Fibroblast of skin of right quadriceps (primary cell): ENCODE measurements around the gene NOBOX.
"Not testable (repeated sequence)": the region's sequence is repeated elsewhere in the genome, so short reads cannot be mapped to it uniquely, and the experiment has no call there.

Experiments used
- DNase-seq: peaks from one replicate; pipeline ENCODE4 v3.0.0-alpha.2; 2013

NOBOX gene

DNA sequence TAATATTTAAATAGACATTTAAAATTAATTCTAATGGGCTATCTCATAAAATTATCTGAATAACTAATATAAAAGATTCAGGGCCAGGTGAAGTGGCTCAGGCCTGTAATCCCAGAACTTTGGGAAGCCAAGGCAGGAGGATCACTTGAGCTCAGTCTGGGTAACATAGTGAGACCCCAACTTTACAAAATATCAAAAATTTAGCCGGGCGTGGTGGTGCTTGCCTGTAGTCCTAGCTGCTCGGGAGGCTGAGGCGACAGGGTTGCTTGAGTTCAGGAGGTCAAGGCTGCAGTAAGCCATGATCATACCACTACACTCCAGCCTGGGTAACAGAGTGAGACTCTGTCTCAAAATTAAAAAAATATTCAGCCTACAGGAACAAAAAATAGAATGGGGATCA, 12.5 kb downstream of the NOBOX start:
- DNase-seq: no peak

DNA sequence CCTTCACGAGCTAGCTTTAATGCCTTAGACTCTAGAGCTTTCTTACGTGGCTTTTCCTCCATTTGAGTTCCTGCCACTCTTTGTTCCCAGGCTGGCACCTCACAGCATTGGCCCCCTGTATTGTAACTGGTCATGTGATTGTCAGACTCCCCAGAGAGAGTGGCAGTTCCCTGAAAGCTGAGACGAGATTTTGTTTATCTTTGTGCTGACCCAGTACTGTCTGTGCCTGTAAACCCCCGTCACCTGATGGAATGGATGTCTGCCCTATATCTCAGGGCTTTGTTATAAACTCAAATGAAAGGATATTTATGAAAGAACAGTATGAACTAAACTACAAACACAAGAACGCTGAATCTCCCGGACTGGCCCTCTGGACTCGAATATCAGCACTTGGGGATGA, 13.0 kb downstream of the NOBOX start:
- DNase-seq: no peak

DNA sequence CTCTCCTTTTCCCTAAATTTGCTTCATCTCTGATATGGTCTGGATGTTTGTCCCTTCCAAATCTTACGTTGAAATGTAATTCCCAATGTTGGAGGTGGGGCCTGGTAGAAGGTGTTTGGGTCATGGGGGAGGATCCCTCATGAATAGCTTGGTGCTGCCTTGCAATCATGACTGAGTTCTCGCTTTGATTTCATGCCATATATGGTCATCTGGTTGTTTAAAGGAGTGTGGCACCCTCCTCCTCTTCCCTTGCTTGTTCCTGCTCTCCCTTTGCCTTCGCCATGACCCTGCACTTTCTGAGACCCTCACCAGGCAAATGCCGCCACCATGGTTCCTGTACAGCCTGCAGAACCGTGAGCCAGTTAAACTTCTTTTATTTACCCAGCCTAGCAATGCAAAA, 14.5 kb downstream of the NOBOX start:
- DNase-seq: peak; percentile 13

DNA sequence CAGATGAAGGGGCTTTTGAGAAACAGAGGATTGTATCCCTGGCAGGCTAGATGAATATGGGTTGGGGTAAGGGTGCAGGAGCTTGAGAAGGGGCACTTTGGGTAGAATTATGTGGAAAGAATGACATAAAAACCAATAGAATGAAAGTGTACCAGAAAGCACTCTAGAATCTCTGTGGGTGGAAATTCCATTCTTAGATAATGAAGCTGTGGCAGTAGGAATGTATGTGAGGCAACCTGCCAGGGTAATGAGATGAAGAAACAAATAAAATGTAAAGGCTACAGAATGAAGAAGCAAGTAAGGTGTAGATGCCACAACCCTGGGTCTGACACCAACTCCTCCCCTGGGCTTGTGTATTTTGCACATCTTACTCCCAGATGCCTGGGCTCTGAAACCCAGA, 16.8 kb downstream of the NOBOX start:
- DNase-seq: peak; percentile 76

DNA sequence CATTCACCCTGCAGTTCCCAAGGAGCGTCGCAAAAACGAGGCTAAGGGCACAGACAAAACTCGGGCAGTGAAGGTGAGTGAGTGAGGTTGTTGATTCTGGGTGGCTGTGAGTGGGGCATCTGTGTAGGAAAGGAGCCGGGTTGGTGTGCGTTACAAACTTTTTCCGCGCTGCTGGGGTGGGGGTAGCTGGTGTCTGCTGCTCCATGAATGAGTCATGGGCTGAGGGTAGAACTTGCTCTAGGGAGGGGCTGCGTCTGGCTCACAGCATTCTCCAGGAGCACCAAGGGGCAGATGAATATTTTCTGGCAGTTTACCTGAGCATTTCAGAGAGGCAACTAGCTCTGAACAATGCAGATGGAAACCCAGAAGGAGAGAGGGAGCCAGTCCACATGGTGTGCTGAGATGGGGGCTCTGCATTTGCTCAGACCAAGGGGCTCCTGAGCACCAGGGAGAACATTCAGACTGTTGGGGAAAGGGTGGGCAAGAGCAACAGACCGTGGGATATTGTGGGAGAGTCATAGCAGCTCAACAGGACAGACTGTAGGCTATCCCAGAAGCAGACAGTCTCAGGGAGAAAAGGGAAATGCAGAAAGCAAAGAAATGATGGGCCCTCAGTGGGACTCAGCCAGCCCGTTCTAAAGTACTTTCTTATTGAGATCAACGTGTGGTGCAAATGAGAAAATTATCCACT, 18.8 kb downstream of the NOBOX start:
- DNase-seq: peak; percentile 57

DNA sequence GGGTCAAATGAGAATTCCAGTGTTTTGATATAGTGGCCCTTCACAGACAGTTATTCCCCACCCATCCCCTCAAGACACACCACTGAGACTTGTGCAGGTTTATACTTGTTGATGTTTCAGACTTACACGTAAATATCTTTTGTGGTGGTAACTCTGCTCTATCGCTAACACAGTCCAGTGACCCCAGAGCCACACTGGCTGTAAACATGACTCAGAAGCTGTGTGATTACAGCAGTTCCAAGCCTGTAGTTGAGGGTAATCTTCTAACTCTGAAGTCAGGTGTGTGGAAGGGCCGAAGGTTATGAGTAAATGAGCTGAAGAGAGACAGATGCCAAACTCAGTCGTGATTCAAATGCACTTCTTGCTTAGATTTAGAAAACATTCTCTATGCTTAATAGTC, 19.4 kb downstream of the NOBOX start:
- no peak for DNase-seq

DNA sequence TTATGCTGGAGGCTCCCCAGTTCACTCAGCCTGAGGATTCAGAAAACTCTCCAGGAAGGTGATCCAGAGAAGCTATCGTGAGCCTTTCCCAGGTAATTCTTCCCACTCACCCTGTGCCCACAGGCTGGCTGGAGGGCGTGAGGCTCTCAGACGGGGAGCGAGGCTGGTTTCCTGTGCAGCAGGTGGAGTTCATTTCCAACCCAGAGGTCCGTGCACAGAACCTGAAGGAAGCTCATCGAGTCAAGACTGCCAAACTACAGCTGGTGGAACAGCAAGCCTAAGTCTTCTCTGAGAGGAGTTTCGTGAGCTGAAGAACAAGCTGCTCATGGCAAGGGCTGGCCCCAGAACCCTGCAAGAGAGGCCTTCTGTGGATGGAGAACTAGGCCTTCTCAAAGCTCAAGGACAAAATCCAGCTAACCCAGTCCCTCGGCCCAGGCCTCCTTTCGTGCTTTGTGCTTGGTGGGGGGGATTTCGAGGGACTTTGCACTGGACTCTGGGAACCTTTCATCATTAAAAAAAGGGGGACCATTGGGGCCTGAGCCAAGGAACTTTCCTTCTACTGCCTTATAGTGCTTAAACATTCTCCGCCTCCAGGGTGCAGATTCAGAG, 23.6 kb downstream of the NOBOX start:
- DNase-seq: no peak

DNA sequence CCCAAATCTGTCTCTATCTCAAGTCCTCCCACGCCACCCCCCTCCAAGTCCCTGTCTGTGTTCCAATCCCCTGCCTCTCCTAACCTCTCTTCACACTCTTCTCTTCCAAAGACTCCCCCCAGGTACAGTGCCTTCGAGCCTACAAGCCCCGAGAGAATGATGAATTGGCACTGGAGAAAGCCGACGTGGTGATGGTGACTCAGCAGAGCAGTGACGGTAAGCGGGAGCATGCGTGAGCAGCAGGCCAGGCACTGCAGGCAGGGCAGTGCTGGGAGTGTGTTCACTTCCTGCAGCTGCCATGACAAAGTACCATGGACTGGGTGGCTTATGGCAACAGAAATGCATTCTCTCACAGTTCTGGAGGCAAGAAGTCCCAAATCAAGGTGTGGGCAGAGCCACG, 24.8 kb downstream of the NOBOX start:
- no peak for DNase-seq

DNA sequence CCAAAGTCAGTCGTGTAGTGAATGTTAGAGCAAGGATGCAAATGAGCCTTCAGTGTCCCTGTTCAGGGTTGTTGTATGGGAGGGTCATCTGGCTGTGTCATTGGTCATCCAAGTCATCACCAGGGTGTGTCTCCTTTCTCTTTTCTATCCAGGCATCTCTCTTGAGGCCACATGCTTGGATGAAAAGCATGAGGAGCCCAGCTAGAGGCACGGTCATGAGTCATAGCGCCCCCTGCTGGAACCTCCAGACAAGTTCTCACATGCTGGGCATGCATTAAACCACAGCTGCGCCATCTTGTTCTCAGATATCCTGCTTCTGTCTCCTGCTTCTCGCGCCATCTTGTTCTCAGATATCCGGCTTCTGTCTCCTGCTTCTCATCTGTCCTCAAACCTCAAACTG, 34.3 kb downstream of the NOBOX start:
- not testable (repeated sequence) for DNase-seq

DNA sequence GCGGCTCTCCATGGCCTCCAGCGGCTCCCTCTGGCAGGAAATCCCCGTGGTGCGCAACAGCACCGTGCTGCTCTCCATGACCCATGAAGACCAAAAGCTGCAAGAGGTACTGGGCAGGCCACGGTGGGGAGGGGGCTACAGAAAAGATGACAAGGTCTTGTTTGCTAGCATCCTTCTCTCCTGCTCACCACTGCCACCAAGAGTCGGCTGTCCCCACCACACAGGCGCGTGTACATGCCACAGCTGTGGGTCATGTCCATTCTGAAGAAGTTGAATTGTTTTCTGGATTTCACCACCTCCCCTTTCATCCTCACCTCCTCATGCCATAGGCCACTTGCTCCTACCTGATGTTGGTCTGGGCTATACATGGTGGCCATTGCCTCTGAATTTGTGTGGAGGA, 36.2 kb downstream of the NOBOX start:
- DNase-seq: not testable (repeated sequence)

DNA sequence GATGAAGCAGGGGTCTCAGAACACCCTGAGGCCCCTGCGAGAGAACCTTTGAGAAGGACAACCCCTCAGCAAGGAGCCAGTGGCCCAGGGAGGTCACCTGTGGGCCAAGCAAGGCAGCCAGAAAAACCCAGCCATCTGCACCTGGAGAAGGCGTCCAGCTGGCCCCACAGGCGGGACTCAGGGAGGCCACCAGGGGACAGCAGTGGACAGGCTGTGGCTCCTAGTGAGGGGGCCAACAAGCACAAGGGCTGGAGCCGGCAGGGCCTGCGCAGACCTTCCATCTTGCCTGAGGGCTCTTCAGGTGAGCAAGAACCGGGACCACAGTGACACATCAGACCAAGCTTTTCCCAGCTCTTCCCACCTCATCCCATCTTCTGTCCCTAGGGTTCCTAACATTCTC, 38.0 kb downstream of the NOBOX start:
- DNase-seq: not testable (repeated sequence)

DNA sequence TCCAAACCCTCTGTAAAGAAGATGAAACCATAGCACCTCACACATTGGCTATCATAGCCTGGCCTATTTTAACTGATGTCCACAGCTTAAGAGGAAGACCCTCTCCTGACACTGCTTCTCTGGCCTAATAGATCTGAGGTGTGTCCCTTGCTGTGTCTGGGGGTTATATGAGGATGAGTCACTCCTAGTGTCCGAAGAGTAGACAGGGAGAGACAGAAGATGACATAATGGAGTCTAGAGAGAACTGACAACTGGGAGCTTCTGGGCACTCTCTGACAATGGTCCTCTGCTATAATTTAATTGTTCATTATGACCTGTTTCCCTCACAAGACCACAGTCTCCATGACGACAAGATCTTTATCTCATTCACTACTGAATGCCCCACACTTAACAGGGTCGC, 41.4 kb downstream of the NOBOX start:
- not testable (repeated sequence) for DNase-seq

DNA sequence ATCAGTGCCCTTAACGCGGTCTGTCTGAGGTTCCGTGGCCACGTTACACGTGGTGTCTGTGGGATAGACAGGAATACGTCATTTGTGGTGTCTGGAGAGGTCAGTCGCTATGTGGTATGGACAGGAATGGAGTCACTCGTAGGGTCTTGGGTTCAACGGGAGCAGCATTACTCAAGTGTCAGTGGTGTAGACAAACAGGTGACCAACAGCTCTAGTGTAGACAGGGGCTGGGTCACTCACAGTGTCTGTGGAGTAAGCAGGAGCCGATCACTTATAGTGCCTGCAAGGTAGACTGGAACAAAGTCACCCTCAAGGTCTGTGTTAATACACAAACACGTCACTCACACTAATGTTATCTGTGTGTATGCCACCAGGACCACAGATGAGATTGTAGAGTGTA, 46.6 kb downstream of the NOBOX start:
- DNase-seq: not testable (repeated sequence)

DNA sequence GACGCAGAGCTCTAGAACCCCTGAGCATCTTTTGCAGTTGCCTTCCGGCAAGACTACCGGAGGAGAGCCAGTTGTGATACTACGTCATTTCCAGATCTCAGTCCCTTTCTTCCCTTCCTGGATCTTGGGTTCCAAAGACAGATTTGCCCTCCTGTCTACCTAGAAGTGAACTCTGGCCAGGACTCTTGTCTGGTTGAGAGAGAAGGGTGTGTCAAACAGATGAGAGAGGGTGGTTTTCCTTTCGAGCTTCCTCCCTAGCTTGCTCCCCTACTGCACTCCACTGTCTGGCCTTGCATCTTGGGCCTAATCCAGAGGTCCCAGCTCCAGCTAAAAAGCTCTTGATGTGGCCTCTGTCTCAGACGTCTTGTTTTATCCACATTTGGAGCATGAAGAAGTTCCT, 47.3 kb downstream of the NOBOX start:
- DNase-seq: not testable (repeated sequence)

DNA sequence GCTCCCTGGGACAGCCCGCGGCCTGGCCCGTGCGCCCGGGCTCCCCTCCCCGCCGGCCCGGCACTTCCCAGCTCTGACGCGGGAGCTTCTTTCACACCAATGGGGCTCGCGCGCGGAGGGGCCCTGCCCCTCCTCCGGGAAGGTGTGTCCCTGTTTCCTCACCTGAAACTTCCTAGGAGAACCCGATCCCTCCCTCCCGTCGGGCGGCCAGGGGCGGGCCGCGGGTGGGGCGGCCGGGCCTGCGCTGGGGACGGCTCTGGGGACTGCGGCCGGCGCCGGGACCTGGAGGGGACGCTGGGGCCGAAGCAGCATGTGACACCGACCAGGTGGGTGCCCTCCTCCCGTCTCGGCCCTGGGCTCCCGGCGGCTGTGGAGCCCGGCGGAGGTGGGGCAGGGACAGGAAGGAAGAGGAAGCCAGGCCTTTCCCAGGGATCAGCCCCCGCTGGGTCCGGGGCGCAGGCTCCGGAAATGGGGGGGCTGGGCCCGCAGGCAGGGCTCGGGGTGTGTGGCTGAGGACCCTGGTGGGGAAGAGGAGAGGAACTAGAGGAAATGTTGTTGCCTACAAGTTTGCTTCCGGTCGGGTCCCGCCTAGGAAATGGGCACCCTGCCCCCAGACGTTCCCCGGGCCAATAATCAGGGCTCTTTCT, 48.2 kb downstream of the NOBOX start, which contains the start of gene ARHGEF5:
Gene ARHGEF5, plus strand, starts transcription at position 227 of the 647 bp plus-strand sequence. CDS start 7,268 bp downstream, outside the sequence.
- not testable (repeated sequence) for DNase-seq

DNA sequence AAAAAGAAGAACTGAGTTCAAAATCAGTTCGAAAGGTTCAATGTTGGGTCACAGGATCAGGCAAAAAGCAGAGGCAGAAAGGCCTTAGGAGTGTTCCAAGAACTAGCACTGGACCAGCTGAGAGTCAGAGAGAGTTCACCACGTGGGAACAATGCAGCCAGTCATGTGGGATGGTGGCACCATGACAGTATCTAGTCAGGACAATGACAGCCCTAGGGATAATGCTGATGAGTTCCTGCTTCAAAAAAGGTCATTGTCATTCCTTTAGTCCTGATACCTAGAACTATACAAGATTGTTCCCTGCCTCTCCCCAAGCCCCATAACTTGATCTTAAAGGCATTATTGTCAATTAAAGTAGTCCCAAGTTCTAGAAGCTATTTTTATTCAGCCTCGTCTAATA, 51.8 kb downstream of the NOBOX start:
- DNase-seq: not testable (repeated sequence)

DNA sequence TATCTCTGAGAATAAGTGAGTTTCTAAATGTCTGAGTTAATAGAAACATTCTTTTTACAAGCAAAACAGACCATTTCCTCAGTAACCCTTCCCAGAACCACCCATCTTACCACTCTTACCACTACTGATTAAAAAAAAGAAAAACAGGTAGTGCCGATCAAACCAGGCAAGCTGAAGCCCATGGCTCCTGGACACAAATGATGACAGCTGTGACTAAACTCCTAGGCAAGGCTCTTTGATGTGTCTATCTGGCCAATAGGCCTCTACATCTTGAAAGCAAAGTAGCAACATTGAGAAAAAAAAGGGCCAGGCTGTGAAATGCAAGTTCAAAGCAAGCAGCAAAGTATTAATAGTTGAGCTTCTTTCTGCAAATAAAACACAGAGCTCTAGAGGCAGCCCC, 54.9 kb downstream of the NOBOX start:
- not testable (repeated sequence) for DNase-seq
